Activated CD4-positive, alpha-beta T cell treated with anti-CD3 and anti-CD28 coated beads, Interleukin-2, amount 50 U/mL, for 4 hours (primary cell): ENCODE data around the gene PRAC2.

ENCODE experiments used
- DNase-seq, 2 experiments: peaks; one replicate each; pipeline ENCODE4 v3.0.0-alpha.2; 2020

PRAC2 gene

GRCh38 chr17:48734333-48735061, 11.5 kb downstream of the PRAC2 start:
- DNase-seq, result no peak

DNA sequence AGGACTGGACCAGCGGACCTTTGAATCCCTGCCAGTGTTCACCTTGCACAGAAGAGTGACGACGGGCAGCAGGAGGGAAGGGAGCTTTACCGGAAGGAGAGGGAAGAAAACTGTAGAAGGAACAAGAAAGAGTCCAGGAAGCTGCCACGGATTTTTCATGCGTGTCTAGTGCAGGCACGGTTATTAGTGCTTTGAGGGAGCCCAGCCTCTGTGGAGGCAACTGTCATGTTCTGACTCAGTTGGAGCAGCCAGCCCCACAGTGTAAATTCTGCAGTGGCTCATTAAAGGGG, 12.0 kb downstream of the PRAC2 start:
- DNase-seq, result no peak

DNA sequence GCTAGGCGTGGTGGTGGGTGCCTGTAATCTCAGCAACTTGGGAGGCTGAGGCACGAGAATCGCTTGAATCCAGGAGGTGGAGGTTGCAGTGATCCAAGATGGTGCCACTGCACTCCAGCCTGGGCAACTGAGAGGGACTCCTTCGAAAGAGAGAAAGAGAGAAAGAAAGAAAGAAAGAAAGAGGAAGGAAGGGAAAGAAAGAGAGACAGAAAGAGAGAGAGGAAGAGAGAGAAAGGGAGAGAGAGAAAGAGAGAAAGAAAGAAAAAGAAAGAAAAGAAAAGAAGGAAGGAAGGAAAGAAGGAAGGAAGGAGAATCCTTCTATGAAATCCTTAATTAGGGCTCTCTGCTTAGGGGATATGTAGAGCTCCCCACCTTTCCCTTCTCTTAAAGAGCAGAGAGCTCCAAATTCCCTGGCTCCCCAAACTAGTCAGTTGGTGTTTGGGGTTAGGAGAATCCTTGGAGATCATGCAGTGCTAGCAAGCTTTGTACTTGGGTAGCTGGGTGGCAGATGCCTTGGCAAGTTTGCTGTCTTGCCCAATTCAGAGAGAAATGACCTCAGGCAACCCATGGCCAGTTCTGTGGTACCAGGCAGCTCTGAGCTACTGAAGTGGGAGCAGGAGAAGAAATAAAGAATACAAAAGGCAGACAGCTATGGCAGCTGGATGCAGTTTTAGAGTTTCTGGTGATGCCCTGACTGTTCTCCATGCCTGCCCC, 14.5 kb downstream of the PRAC2 start:
- no peak for DNase-seq

DNA sequence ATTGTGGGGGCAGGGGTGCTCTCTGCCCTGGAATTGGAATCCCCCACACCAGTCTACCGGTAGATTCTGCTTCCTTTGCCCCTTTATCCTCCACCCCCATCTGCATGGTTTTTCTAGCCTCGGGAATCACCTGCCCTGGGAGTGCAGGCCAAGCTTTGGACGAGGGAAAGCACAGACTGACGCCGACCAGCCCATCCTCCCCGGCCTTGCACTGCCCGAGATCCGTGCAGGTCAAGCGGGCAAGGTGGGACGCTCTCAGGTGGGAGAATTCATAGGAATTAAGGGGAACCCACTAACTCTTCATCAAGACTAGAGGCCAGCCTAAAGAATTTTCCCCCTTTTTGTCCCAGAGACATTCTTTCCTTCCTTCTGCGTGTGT, 15.4 kb downstream of the PRAC2 start:
- DNase-seq, result no peak

GRCh38 chr17:48738803-48739526, 16.0 kb downstream of the PRAC2 start:
- DNase-seq, result no peak

- no peak for DNase-seq
Measured at GRCh38 chr17:48740537-48740936, 17.6 kb downstream of the PRAC2 start.

DNA sequence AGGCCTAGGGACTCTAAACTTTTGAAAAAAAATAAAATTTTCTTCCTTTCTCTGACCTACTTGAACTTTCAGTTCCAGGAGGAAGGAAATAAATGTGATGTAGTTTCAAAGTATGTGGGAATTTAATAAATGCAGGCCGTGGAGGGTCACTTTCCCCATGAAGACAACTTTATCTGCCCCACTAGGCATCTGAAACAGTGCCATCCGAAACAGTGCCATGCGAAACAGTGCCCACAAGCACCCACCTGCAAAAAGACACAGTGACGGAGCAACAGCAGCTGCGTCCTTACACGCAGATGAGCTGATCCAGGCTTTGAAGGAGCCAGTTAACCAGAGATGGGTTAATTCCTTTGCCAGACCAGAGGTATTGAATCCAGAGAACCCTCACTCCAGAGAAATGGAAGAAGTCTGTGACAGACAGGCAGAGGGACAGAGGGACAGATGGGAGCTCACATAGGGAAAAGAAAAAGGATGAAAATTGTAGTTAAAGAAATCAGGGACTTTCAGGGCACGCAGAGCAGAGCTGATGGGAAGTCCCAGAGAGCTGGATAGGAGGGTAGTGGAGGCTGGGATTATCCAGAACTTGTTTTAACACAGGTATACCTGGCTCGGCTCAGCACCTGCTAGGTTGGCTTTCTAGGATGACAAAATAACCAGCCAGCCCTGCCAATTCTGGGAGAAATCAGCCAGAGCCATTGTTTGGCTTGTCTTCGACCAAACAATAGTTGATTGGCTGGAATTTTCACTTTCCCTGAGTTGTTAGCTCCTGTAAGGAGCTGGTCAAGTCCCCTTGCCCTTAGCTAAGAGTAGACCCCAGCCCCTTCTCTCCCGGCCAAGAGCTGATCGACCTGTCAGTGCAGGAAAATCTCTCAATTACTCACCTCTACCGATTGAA, 22.6 kb downstream of the PRAC2 start:
- no peak for DNase-seq

DNA sequence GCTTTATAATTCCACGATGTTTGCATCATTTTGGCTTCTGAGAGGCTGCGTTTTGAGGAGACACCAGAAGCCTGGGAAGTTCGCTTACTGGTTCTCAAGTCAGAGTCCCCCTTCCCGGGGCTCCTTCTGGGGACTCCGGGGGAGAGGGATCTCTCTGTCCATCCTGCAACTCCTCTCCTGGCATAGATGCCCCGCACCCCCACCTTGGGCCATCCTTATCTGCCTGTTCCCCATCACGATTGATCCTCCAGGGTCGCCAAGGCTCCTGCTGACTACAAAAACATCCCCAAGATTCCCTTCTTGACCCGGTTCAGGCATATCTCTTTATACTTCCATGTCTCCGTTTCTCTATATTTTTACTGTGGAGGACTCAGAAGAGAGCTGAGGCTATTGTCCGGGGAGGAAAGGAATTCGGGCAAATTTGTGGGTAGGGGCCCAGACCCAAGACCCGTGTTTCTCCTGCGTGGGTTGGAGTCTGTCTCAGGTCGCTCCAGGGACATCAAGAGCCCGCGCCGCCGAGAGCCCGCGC, 24.0 kb downstream of the PRAC2 start:
- DNase-seq, result no peak

GRCh38 chr17:48747445-48748363, 24.7 kb downstream of the PRAC2 start:
- DNase-seq, result no peak

GRCh38 chr17:48748718-48749566, 26.0 kb downstream of the PRAC2 start:
- DNase-seq, result no peak

DNA sequence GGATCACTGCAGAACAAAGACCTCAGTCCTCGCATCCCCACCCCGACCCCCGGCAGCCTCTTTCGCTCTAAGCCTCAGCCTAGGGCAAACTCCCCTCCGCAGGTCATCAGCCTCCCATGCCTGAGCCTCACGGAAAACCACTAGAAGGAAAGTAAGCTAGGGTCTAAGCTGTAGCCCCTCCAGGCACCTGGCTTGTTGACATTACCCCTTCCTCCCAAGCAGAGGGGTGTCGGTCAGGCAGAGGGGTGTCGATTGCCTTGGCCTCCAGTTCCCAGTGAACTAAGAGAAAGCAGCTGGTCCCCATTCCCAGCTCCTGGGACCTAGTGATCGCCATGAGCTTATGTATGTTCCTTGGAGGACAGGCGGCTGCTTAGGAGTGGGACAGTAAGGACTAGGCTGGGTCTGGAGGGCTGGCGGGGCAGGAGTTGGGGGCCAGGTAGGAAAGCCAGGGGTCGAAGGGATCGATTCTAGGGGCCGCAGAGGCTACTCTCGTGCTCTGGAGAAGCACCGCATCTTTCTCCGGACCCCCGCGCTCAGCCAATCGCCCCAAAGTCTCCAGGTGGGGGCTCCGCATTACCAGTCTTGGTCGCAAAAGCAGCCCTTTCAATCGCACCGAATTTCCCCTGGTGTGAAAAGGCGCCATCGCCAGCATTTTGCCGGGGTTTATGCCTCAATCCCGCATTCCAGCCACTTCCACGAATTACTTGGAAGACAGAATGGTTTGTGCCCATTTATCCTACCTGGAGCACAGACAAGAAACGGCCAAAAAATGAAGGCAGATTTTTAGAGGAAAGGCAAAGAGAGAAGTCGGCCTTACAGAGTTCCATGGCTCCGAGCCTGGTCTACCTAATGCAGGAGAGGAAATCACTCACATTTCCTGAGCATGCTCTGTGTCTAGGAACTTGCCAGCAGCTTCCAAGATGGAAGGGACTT, 26.9 kb downstream of the PRAC2 start:
- DNase-seq, result no peak

GRCh38 chr17:48751172-48751571, 28.2 kb downstream of the PRAC2 start:
- no peak for DNase-seq

DNA sequence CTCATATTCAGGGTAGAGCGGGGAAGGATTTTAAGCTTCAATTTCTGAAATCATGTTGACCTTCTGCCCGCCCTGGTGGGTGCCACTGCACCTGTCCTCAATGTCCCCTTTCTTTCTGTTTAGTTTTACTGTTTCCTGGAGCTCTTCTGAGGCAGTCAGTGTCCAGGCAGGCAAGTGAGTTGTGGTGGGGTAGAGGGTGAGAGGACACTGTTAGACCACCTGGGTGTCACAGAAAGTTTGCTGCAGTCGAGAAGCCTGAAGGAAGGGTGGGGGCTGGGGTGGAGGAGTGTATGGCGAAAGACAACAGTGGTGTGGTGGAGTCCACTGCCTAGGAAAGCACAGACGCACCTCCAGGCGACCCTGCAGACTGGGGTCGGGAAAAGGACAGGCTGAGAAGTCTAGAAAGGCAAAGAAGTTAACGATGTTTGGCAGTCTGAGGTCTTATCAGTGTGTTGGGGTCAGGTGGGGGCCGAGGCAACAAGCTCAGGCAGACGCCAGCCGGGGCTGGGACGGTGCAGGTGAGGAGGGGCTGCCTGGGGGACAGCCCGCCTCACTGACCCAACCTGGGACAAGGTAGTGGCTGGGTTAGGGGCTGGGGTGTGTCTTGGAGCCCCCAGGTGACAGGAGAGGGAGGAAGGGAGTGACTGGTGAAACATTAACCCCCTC, 28.9 kb downstream of the PRAC2 start:
- no peak for DNase-seq

GRCh38 chr17:48752399-48753288, 29.7 kb downstream of the PRAC2 start:
- DNase-seq, result no peak

- DNase-seq, result no peak
Measured at GRCh38 chr17:48753794-48754499, 31.0 kb downstream of the PRAC2 start.

- DNase-seq, result no peak
Measured at GRCh38 chr17:48754500-48755261, 31.7 kb downstream of the PRAC2 start.
